ENCODE data around the gene CCDC78. TPM values are rescaled to one million over a fixed set of nuclear protein-coding genes. Genes with fewer than 3 reads are reported as not detected.

The CCDC78 gene
- total RNA-seq, 2 donors from 2014 or later = 0.43 to 0.56 TPM

DNA sequence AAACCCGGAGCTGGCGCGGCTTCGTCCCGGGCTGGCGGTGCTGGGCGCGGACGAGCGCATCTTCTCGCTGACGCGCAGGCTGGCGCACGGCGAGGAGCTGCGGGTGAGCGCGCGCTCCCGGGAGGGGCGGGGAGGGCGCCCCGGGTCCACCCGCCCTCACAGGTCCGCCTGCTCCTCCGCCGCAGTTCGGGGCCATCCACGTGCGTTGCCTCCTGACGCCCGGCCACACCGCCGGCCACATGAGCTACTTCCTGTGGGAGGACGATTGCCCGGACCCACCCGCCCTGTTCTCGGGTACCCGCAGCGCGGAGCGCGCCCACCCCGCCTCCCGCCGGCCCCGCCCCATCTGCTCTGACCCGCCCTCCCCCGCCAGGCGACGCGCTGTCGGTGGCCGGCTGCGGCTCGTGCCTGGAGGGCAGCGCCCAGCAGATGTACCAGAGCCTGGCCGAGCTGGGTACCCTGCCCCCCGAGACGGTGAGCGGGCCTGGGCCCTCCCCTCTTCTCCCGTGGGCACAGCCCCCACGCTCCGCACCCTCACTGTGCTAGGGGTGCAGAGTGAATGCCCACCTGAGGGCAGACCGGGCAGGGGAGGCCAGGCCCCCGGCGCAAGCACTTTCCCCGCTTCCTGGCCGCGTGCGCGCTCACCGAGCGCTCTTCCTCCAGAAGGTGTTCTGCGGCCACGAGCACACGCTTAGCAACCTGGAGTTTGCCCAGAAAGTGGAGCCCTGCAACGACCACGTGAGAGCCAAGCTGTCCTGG lies 2.1 kb upstream of the CCDC78 start:
- Histone ChIP-seq H3K27ac (peak overlapping the region in 1 of 2 donors; percentile 44), H3K4me1 (peaks cover 0 to 29% of the 10 kb centered on the region in 2 donors), H3K9me3 (no peaks in the 10 kb centered on the region), H3K4me3 (peak overlapping the region; percentile 54 to 61), H3K27me3 (no peaks in the 10 kb centered on the region), H3K36me3 (peaks cover 18% of the 10 kb centered on the region)
- TF ChIP-seq, protein P1, sequence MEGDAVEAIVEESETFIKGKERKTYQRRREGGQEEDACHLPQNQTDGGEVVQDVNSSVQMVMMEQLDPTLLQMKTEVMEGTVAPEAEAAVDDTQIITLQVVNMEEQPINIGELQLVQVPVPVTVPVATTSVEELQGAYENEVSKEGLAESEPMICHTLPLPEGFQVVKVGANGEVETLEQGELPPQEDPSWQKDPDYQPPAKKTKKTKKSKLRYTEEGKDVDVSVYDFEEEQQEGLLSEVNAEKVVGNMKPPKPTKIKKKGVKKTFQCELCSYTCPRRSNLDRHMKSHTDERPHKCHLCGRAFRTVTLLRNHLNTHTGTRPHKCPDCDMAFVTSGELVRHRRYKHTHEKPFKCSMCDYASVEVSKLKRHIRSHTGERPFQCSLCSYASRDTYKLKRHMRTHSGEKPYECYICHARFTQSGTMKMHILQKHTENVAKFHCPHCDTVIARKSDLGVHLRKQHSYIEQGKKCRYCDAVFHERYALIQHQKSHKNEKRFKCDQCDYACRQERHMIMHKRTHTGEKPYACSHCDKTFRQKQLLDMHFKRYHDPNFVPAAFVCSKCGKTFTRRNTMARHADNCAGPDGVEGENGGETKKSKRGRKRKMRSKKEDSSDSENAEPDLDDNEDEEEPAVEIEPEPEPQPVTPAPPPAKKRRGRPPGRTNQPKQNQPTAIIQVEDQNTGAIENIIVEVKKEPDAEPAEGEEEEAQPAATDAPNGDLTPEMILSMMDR (IDR thresholded peaks at IDR 0.05) = no peak
- DNase-seq (ENCODE audit: low spot score) = no peak

DNA sequence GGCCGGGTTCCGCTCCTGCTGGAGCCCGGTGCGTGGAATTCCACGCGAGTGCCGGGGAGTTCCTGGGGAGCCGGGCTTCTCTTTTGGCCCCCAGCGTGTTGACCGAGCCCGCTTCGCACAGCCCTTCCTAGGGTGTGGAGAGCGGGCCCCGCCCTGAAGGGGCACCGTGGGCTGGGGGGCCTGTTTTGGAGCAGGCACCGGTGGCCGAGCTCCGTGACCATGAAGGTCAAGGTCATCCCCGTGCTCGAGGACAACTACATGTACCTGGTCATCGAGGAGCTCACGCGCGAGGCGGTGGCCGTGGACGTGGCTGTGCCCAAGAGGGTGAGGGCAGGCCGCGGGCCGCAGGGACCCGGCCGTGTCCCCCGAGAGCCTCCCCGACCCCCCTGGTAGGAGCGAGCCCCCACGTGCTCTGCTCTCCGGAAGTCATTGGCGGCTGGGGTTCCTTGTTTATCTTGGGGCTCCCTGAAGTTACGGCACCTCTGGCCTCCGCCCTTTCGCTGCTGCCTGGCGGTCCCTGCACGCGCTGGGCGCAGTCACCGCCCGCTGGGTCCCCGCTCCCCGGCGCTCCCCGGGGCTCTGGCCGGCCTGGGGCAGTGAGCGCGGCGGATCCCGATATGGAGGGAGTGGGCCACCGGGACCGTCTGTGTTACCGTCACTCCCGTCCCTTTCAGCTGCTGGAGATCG lies 1.2 kb upstream of the CCDC78 start:
- Histone ChIP-seq H3K27ac (peak overlapping the region in 1 of 2 donors; percentile 44), H3K4me1 (peaks cover 0 to 29% of the 10 kb centered on the region in 2 donors), H3K36me3 (peaks cover 12% of the 10 kb centered on the region), H3K4me3 (peak overlapping the region; percentile 54 to 61), H3K9me3 (no peaks in the 10 kb centered on the region), H3K27me3 (no peaks in the 10 kb centered on the region)
- TF ChIP-seq, protein P1 (IDR thresholded peaks at IDR 0.05) = no peak
- no peak for DNase-seq (ENCODE audit: low spot score)

DNA sequence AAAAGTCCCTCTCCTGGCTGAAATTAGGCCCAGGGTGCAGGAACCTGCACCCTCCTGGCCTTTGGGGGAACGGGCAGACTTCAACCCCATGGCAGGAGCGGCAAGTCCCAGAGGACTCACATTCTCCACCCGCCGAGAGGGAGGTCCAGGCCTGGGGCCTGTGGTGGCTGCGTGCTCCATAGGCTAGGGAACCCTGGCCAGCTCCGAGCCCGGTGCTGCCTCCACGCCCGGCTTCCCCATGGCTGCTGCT lies 130 bp downstream of the CCDC78 start:
- Histone ChIP-seq H3K4me1 (peaks cover 0 to 39% of the 10 kb centered on the region in 2 donors), H3K36me3 (no peaks in the 10 kb centered on the region)

DNA sequence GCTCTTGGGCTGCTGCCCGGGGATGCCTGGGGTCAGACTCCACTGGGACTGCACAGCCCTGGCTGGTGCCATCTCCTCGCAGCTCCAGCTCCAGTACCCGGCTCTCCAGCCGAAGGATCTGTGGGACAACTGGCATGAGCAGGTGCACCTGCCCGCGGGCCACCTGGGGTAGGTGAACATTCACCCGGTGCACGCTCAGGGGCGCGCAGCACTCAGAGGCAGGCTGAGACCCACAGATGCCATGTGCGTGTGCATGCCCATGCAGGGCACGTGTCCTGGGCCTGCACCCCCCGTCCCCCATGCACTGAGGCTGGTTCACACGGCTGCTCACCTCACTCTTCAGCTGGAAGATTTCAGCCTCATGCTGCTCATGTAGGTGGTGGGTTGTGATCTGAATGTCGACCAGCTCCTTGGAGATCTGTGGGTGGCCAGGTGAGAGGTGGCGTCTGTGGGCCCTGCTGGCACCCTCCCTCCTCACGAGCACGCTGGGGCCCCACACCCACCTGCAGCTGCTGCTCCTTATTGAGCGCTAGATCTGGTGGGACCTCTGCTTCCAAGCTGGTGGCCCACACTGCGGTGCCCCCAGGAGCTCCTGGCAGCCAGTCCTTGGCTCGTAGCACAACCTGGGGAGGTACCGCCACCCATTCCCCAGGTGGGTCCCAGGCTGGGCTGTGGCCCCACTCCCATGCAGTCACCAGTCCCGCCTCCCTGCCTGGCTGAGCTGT lies 618 bp downstream of the CCDC78 start:
- H3K4me1 ChIP-seq = peaks cover 0 to 41% of the 10 kb centered on the region in 2 donors
- TF ChIP-seq, protein P1 (IDR thresholded peaks at IDR 0.05) = no peak
- H3K27me3 ChIP-seq = no peaks in the 10 kb centered on the region

More for the DNA sequence above, 130 bp downstream of the CCDC78 start:
- Histone ChIP-seq H3K9me3 (no peaks in the 10 kb centered on the region), H3K27me3 (no peaks in the 10 kb centered on the region), H3K27ac (no peak overlapping the region), H3K4me3 (no peak overlapping the region)
- DNase-seq (ENCODE audit: low spot score) = no peak
- TF ChIP-seq, protein P1 (IDR thresholded peaks at IDR 0.05) = no peak

DNA sequence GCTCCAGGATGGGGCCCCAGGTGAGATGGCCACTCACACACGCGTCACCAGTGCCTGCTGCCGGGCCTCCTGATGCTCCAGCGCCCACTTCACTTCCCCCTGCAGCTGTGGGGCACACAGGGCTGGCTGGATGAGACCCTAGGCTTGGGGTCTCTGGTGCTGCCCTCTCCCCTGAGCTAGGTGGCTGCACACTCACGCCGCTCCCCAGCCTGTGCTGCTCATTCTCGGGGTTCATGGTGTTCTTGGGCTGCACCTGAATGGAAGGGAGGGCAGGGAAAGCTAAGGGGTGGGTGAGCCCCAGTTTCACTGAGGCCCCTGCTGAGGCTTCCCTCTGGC lies 1.2 kb downstream of the CCDC78 start:
- H3K9me3 ChIP-seq = no peaks in the 10 kb centered on the region

More for the DNA sequence above, 618 bp downstream of the CCDC78 start:
- H3K9me3 ChIP-seq = no peaks in the 10 kb centered on the region
- H3K4me3 ChIP-seq = no peak overlapping the region
- no peak overlapping the region for H3K27ac ChIP-seq
- no peak for DNase-seq (ENCODE audit: low spot score)
- no peaks in the 10 kb centered on the region for H3K36me3 ChIP-seq

More for the DNA sequence above, 1.2 kb downstream of the CCDC78 start:
- no peaks in the 10 kb centered on the region for H3K27me3 ChIP-seq
- no peak overlapping the region for H3K4me3 ChIP-seq
- H3K4me1 ChIP-seq = peaks cover 0 to 47% of the 10 kb centered on the region in 2 donors
- DNase-seq (ENCODE audit: low spot score) = no peak
- no peak overlapping the region for H3K27ac ChIP-seq
- no peaks in the 10 kb centered on the region for H3K36me3 ChIP-seq
- TF ChIP-seq, protein P1 (IDR thresholded peaks at IDR 0.05) = no peak
